Heart left ventricle (tissue), 13 donors: ENCODE measurements around the gene NUCB1.

Source experiments
- CTCF ChIP-seq, 12 donors: fragments of 200-600 bp; sonication (generic) in 4 of 12; IDR thresholded peaks; one replicate each; pipeline versions ENCODE4 v1.5.0 to v1.8.0; 2018 to 2022; ENCODE audit warnings: antibody characterized with exemption in 12 of 12, mild to moderate bottlenecking in 5 of 12
- POLR2A ChIP-seq, 2 donors: fragments of 450-650 bp; IDR thresholded peaks; one replicate each; pipeline ENCODE4 v1.6.1; 2017; ENCODE audit warnings: antibody characterized with exemption in 2 of 2, mild to moderate bottlenecking in 2 of 2, moderate library complexity in 2 of 2
- donor health status: ischemic (EF 13 %, LVEDD 7.1; RV severe dilation, severe dysfunction).
- donor health status: DM: no; HTN: yes; CAD: no.
- donor health status: DM: no; HTN: no; CAD: no.
- donor health status: ischemic (EF 25% LVEDD 6.9; RV normal size, moderate dysfunction).
- donor health status: ischemic (EF 25% LVEDD 5.7; RV mildly dilated, moderate dysfunction).
- donor health status: ischemic (EF 35%, LVEDD 5.7; RV mildly dilated, moderate dysfunction).
- donor health status: nonischemic (EF 11% LVEDD 7.7; RV severe dilation, severe dysfunction).
- donor health status: DM: yes; HTN: yes; CAD: no.
- donor health status: PGD.
- donor health status: ischemic (EF 29% LVEDD 5.4; RV normal size, mild dysfunction).
- donor health status: nonischemic (EF 23%, LVEDD 6.1; RV moderate dilation, normal function).

- no peak for TF ChIP-seq POLR2A (IDR thresholded peaks at IDR 0.05)
- no peak for TF ChIP-seq CTCF (IDR thresholded peaks at IDR 0.05)
These were observed 57.9 kb downstream of the NUCB1 start for GRCh38 chr19:48958006-48958405.
